ENCODE data around the gene GPHA2. TPM values are rescaled to one million over a fixed set of nuclear protein-coding genes. Genes with fewer than 3 reads are reported as not detected.

GPHA2 gene
- total RNA-seq, 1 donor from 2014 or later = not detected

DNA sequence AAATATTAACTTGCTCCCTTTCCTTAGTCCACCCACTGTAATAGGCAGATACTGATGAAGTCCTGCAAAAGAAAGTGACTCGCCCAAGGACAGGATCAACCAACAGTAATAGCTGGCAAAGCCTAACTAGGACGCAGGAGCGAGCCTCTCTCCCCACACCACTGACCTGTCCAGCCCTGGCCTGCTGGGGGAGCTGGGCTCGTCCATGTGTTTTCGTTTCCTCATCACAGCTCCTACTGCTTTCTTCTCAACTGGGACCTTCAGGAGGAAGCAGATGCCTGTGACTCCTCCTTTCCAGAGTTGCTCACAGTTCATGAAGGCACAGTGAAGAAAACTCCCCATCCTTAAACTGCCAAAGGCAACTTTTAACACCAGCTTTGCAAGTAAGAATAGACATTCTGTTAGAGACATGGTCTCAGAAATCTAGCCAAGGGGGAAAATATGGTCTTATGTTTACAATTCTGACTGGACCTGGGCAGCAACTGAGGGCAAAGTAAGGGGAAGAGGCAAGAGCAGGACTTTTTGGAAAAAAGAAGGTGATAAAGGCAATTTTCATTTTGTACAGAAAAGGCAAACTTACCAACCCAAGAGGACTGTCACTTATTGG is 11.6 kb upstream of the GPHA2 start:
- no peak for DNase-seq (ENCODE audit: low spot score)
- Mint-ChIP-seq H3K4me1 (ENCODE audit: low read depth) (no peaks in the 10 kb centered on the region), H3K9me3 (no peaks in the 10 kb centered on the region), H3K4me3 (ENCODE audit: low read depth) (no peak overlapping the region), H3K36me3 (ENCODE audit: low read depth) (no peaks in the 10 kb centered on the region), H3K27me3 (ENCODE audit: low read depth) (peaks cover 21% of the 10 kb centered on the region), H3K27ac (no peak overlapping the region)
- intact Hi-C loops (cut with micrococcal nuclease) = no loop called here

DNA sequence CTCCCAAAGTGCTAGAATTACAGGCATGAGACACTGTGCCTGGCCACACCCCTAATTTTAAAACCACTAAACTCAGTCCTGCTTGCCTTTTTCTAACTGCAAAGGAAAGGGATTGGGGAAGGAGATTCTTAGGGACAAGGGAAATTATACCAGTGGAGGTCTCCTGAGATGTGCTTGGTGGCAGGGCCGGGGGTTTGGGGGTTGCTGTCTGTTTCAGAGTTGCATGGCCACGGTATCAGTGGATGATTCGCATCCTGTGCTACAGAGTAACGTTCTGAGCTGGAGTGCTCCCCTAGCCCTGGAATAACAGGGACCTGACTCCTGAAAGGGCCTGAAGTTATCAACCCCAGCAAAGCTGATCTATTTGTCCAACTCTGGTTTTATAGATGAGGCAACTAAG is 846 bp upstream of the GPHA2 start:
- Mint-ChIP-seq H3K4me3 (ENCODE audit: low read depth) (no peak overlapping the region), H3K27me3 (ENCODE audit: low read depth) (peaks cover 7% of the 10 kb centered on the region), H3K36me3 (ENCODE audit: low read depth) (no peaks in the 10 kb centered on the region), H3K27ac (no peak overlapping the region), H3K4me1 (ENCODE audit: low read depth) (no peaks in the 10 kb centered on the region), H3K9me3 (no peaks in the 10 kb centered on the region)
- intact Hi-C loops (cut with micrococcal nuclease) = no loop called here
- no peak for DNase-seq (ENCODE audit: low spot score)

DNA sequence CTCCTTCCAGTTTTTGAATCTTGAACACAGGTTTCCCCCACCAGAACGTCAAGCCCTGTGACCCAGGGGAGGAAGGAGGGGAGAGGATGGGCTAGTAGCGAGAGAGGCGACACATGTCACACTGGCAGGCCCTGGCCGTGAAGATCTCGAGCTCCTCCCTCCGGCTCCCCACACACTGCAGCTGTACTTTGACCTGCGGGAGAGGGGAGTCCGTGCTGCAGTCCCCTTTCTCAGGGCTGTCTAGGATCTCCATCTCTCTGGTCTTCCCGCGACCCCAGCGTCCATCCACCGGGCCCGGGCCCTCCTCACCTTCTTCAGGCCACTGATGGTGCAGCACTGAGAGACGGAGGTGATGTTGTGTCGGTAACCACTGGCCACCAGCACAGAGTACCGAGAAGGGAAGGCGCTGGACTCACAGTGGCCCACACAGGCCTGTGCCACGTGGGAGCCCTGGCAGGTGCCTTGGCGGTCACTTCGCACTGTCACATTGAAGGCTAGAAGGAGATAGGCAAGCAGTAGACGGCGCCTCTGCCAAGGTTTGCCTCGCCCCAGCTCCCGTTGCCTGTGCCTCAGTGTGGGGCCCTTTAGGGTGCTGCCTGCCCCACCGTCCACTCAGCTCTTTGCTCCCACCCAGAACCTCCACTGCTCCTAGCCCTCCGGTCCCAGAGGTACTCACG is 873 bp downstream of the GPHA2 start:
- Mint-ChIP-seq H3K27me3 (ENCODE audit: low read depth) (peaks cover 6% of the 10 kb centered on the region), H3K9me3 (no peaks in the 10 kb centered on the region), H3K4me1 (ENCODE audit: low read depth) (no peaks in the 10 kb centered on the region), H3K36me3 (ENCODE audit: low read depth) (peaks cover 11% of the 10 kb centered on the region), H3K4me3 (ENCODE audit: low read depth) (no peak overlapping the region), H3K27ac (no peak overlapping the region)
- intact Hi-C loops (cut with micrococcal nuclease) = no loop called here
- DNase-seq (ENCODE audit: low spot score) = no peak

DNA sequence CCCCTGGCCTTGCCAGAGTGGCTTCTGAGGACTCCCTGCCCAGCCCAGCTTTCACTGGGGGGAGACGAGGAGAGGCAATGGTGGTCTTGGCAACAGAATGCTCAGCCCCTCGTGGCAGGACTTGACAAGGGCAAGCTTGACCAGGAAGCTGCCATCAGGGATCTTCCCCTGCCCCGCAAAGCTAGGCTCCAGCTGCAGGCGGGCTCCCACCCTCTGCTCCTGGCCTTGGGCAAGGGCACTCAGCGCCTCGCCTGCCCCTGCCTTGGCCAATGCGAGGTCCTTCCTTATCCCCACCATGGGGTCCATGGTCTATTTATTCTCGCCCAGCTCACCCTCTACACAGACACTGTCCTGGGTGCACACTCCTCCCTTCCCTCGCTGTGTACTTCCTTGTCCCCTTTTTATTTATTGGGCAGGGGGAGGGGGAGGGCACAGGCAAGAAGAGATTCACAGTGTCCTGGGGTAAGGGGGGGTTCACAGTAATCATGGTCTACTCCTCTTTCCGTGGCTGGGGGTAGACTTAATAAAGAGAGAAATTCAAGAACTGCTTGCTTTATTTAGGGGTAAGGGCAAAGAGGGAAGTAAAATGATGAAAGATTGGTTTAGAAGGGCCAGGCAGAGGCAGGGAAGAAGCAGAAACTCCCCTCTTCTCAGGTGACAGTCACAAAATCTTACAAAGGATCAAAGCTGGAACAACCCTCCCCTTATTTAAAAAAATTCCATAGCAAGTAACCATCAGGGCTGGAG is 1.6 kb downstream of the GPHA2 start:
- peaks cover 13% of the 10 kb centered on the region for H3K36me3 Mint-ChIP-seq (ENCODE audit: low read depth)
- no peak overlapping the region for H3K4me3 Mint-ChIP-seq (ENCODE audit: low read depth)

DNA sequence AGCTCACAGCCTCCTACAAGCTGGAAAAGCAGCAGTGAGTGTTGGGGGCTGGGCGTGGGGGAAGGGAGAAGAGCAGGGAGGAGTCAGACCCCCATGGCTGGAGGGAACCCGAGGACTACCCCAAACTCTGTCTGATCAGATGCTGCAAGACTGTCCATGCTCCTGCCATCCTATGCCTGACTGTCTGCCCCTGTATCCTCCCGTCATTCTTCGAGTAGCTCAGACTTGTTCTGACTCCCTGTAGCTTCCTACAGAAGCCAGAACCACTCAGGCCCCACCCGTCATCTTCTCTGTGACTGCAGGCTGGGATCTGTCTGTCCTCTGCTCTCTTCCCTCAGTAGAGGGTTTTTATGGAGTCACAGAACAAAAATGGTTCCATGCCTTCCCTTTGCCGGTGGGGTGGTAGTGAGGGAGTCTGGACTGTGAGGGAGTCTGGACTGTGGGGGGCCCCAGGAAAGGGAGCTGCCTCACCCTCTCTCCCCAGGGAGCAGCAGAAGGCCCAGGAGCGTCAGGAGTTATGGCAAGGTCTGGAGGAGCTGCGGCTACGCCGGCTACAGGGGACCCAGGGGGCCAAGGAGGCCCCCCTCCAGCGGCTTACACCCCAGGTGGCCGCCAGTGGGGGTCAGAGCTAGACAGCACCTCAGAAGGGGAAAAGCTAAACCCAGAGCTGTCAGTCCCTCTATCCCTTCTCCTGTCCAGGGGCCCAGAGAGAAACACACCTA is 2.3 kb downstream of the GPHA2 start:
- Mint-ChIP-seq H3K9me3 (no peaks in the 10 kb centered on the region), H3K4me1 (ENCODE audit: low read depth) (no peaks in the 10 kb centered on the region), H3K36me3 (ENCODE audit: low read depth) (peaks cover 13% of the 10 kb centered on the region), H3K27ac (no peak overlapping the region), H3K27me3 (ENCODE audit: low read depth) (peaks cover 1% of the 10 kb centered on the region), H3K4me3 (ENCODE audit: low read depth) (no peak overlapping the region)
- DNase-seq (ENCODE audit: low spot score) = no peak
- intact Hi-C loops (cut with micrococcal nuclease) = no loop called here

More for the DNA sequence above, 1.6 kb downstream of the GPHA2 start:
- no peak overlapping the region for H3K27ac Mint-ChIP-seq
- no peak for DNase-seq (ENCODE audit: low spot score)
- H3K27me3 Mint-ChIP-seq (ENCODE audit: low read depth) = peaks cover 3% of the 10 kb centered on the region
- intact Hi-C loops (cut with micrococcal nuclease) = no loop called here
- no peaks in the 10 kb centered on the region for H3K9me3 Mint-ChIP-seq
- no peaks in the 10 kb centered on the region for H3K4me1 Mint-ChIP-seq (ENCODE audit: low read depth)

DNA sequence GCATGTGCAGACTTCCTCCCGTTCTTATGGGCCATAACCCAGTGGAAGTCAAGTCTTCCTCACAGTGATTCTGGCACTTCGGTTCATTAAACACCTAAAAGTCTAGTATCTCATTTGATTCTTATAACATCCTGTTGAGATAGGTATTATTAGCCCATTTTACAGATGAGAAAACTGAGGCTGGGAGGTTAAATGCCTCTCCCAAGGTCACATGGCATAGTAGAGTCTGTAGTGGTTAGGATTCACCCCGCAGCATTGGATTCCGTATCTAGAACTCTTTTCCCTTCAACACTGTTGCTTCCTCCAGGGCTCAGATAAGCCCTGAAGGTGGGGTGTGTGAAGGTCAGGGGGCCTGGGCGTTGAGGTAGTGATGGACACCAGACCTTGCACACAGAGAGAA is 3.4 kb downstream of the GPHA2 start:
- Mint-ChIP-seq H3K4me3 (ENCODE audit: low read depth) (no peak overlapping the region), H3K27me3 (ENCODE audit: low read depth) (no peaks in the 10 kb centered on the region), H3K9me3 (no peaks in the 10 kb centered on the region), H3K27ac (no peak overlapping the region), H3K36me3 (ENCODE audit: low read depth) (peaks cover 18% of the 10 kb centered on the region), H3K4me1 (ENCODE audit: low read depth) (no peaks in the 10 kb centered on the region)
- DNase-seq (ENCODE audit: low spot score) = no peak
- intact Hi-C loops (cut with micrococcal nuclease) = no loop called here

DNA sequence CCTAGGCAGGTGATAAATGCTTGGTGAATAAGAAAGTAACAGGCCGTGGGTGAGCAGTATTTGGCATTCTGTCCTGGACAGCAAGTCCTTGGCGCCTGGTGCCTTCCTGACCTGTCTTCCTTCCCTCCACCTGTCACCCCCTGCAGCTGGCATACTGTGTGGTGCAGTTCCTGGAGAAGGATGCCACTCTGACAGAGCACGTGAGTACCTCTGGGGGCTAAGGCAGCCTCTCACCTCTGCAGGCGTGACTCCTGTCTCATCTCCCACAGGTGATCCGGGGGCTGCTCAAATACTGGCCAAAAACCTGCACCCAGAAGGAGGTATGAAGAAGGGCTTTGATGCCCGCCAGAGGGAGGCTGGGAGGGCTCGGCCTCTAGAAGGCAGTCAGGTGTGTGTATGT is 4.4 kb downstream of the GPHA2 start:
- H3K4me1 Mint-ChIP-seq (ENCODE audit: low read depth) = no peaks in the 10 kb centered on the region
- no peaks in the 10 kb centered on the region for H3K27me3 Mint-ChIP-seq (ENCODE audit: low read depth)
- H3K36me3 Mint-ChIP-seq (ENCODE audit: low read depth) = peaks cover 18% of the 10 kb centered on the region
- no peak overlapping the region for H3K4me3 Mint-ChIP-seq (ENCODE audit: low read depth)
- DNase-seq (ENCODE audit: low spot score) = no peak
- H3K27ac Mint-ChIP-seq = no peak overlapping the region
- intact Hi-C loops (cut with micrococcal nuclease) = no loop called here
- no peaks in the 10 kb centered on the region for H3K9me3 Mint-ChIP-seq

DNA sequence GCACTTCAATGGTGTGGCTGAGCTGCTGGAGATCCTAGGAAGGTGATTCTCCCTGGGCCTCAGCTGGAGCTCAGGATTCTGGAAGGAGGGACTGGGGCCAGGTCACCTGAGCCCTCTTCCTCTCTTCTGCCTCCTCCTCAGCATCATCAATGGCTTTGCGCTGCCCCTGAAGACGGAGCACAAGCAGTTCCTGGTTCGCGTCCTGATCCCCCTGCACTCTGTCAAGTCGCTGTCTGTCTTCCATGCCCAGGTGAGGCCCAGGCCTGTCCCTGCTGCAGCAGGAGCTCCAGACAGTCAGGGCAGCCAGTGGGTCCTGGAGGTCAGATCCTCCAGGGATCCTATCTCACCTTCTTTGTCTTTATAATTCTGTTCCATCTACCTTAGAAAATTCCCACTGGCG is 5.4 kb downstream of the GPHA2 start:
- H3K9me3 Mint-ChIP-seq = no peaks in the 10 kb centered on the region
- H3K36me3 Mint-ChIP-seq (ENCODE audit: low read depth) = peaks cover 18% of the 10 kb centered on the region
- intact Hi-C loops (cut with micrococcal nuclease) = no loop called here
- no peak overlapping the region for H3K27ac Mint-ChIP-seq
- no peaks in the 10 kb centered on the region for H3K27me3 Mint-ChIP-seq (ENCODE audit: low read depth)
- DNase-seq (ENCODE audit: low spot score) = no peak
- H3K4me3 Mint-ChIP-seq (ENCODE audit: low read depth) = no peak overlapping the region
- peaks cover under 1% of the 10 kb centered on the region for H3K4me1 Mint-ChIP-seq (ENCODE audit: low read depth)

DNA sequence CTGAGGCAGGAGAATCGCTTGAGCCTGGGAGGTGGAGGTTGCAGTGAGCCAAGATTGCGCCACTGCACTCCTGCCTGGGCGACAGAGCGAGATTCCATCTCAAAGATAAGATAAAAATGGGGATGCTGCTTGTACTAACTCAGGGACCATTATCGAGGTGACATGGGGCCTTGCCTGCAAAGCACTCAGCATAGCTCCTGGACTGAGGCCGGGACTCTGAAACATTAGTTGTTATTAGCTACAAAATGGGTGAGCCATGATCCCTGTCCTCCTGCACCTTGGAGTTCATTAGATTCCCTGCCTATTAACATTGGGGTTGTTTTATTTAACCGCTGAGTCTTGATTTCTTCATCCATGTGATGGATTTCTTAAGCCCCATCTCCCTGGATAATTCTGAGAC is 6.1 kb downstream of the GPHA2 start:
- no peaks in the 10 kb centered on the region for H3K9me3 Mint-ChIP-seq

DNA sequence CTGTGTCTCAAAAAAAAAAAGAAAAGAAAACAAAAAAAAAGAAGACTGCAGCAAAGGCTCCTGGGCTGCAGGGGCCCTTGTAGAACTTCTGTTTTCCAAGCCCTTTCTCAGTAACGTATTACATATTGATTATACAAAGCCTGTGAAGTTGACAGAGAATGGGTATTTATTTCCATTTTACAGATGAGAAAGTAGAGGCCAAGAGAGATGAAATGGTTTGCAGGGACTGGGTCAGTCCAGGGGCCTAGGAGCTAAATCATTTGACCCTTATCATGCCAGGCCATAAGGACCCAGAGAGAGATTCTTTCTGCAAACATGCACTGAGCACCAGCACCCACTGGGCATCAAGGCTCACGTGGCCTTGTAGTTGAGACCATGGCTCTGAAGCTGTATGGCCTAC is 6.7 kb downstream of the GPHA2 start:
- peaks cover 10% of the 10 kb centered on the region for H3K4me1 Mint-ChIP-seq (ENCODE audit: low read depth)
- no peaks in the 10 kb centered on the region for H3K27me3 Mint-ChIP-seq (ENCODE audit: low read depth)
- no peak for DNase-seq (ENCODE audit: low spot score)
- peaks cover 18% of the 10 kb centered on the region for H3K36me3 Mint-ChIP-seq (ENCODE audit: low read depth)
- no peak overlapping the region for H3K4me3 Mint-ChIP-seq (ENCODE audit: low read depth)
- H3K9me3 Mint-ChIP-seq = no peaks in the 10 kb centered on the region
- intact Hi-C loops (cut with micrococcal nuclease) = no loop called here
- no peak overlapping the region for H3K27ac Mint-ChIP-seq

More for the DNA sequence above, 6.1 kb downstream of the GPHA2 start:
- no peak for DNase-seq (ENCODE audit: low spot score)
- H3K27ac Mint-ChIP-seq = no peak overlapping the region
- peaks cover 5% of the 10 kb centered on the region for H3K4me1 Mint-ChIP-seq (ENCODE audit: low read depth)
- no peaks in the 10 kb centered on the region for H3K27me3 Mint-ChIP-seq (ENCODE audit: low read depth)
- H3K36me3 Mint-ChIP-seq (ENCODE audit: low read depth) = peaks cover 18% of the 10 kb centered on the region
- intact Hi-C loops (cut with micrococcal nuclease) = no loop called here
- H3K4me3 Mint-ChIP-seq (ENCODE audit: low read depth) = no peak overlapping the region

DNA sequence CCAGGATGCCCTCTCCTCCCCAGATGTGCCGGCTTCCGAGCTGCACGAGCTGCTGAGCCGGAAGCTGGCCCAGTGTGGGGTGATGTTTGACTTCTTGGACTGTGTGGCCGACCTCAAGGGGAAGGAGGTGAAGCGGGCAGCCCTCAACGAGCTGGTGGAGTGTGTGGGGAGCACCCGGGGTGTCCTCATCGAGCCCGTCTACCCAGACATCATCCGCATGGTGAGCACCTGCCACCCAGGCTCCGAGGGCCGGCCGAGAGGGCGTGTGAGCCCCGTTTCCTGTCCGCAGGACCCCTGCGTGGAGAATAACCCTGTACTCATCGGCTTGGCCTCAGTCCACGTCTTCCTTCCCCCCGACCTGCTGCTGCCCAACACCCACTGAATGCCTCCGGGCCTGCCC is 9.0 kb downstream of the GPHA2 start:
- intact Hi-C loops (cut with micrococcal nuclease) = no loop called here
- Mint-ChIP-seq H3K9me3 (no peaks in the 10 kb centered on the region), H3K4me3 (ENCODE audit: low read depth) (peak overlapping the region; percentile 38), H3K27ac (no peak overlapping the region), H3K27me3 (ENCODE audit: low read depth) (no peaks in the 10 kb centered on the region), H3K36me3 (ENCODE audit: low read depth) (peaks cover 18% of the 10 kb centered on the region), H3K4me1 (ENCODE audit: low read depth) (peaks cover 12% of the 10 kb centered on the region)
- DNase-seq (ENCODE audit: low spot score) = no peak

DNA sequence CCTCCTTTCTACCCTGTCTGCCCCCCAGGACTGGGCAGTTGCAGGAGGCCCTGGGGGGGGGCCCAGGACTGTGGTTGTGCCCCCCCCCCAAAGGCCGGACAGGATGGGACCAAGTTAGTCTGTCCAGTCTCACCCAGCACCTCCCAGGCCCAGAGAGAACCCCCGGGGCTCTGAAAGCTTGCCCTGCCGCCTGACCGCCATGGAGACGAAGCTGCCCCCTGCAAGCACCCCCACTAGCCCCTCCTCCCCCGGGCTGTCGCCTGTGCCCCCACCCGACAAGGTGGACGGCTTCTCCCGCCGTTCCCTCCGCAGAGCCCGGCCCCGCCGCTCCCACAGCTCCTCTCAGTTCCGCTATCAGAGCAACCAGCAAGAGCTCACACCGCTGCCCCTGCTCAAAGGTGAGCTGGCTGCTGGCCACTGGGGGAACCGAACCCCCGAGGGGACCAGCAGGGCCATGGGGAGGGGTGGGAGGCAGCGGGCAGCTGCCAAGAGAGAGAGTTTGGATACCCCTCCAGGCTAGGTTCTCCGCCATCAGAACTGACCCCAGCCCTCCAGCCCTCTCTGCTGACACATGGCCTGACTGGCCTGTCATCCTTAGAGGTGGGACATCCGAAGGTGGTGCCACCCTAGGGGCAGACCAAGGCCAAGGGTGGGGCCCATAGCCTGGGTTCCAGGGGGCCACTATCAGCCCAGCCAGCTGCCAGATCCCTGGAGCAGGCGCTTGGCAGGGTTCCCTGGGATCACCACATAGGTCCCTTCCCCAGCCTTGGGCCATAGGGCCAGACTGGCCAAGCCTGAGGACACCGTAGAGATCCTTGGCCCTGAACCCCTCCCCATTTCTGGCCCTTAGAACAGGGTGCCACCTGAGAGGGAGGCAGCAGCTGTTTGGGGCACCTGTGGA is 9.9 kb downstream of the GPHA2 start:
- Mint-ChIP-seq H3K4me3 (ENCODE audit: low read depth) (peak overlapping the region; percentile 96), H3K36me3 (ENCODE audit: low read depth) (peaks cover 12% of the 10 kb centered on the region), H3K4me1 (ENCODE audit: low read depth) (peaks cover 12% of the 10 kb centered on the region), H3K27ac (peak overlapping the region; percentile 42), H3K27me3 (ENCODE audit: low read depth) (no peaks in the 10 kb centered on the region), H3K9me3 (no peaks in the 10 kb centered on the region)
- intact Hi-C loops (cut with micrococcal nuclease) = loop anchor here (2.0 kb wide), 1 partner anchor 89 kb away; the partner anchor contains the start of gene ARL2
- no peak for DNase-seq (ENCODE audit: low spot score)
